Vagina (tissue), 2 donors: Measurements from ENCODE around the gene SIPA1L3. TPM values are rescaled to one million over a fixed set of nuclear protein-coding genes. Genes with fewer than 3 reads are reported as not detected.

Source experiments
- DNase-seq, 2 donors: peaks; one replicate each; pipeline ENCODE4 v3.0.0-alpha.2; 2017; ENCODE audit errors: extremely low spot score in 2 of 2
- H3K27ac ChIP-seq: fragments of 200-600 bp; sonication (generic); one replicate; pipeline ENCODE4 v1.5.1; 2019
- H3K27me3 ChIP-seq: fragments of 200-600 bp; sonication (generic); one replicate; pipeline ENCODE4 v1.5.1; 2019
- H3K36me3 ChIP-seq, 2 donors: fragments of 200-600 bp; sonication (generic); one replicate each; pipeline ENCODE4 v1.5.1; 2017 to 2019
- H3K4me1 ChIP-seq: fragments of 200-600 bp; sonication (generic); one replicate; pipeline ENCODE4 v1.5.1; 2019
- H3K4me3 ChIP-seq, 2 donors: fragments of 200-600 bp; sonication (generic); 1 replicate in 1 of 2; 2 replicates in 1 of 2; pipeline ENCODE4 v1.5.1; 2016 to 2019
- H3K9me3 ChIP-seq: fragments of 200-600 bp; sonication (generic); one replicate; pipeline ENCODE4 v1.5.1; 2019
- POLR2A ChIP-seq, 2 donors: fragments of 450-650 bp; IDR thresholded peaks; one replicate each; pipeline ENCODE4 v1.6.1; 2017; ENCODE audit warnings: antibody characterized with exemption in 2 of 2, mild to moderate bottlenecking in 2 of 2, moderate library complexity in 2 of 2
- POLR2AphosphoS5 ChIP-seq, 2 donors: sonication (generic); formaldehyde crosslinking; IDR thresholded peaks; one replicate each; pipeline ENCODE4 v1.9.0; 2017; ENCODE audit warnings: antibody characterized with exemption in 2 of 2, mild to moderate bottlenecking in 2 of 2, low read depth in 1 of 2; ENCODE audit not compliant: insufficient read depth in 1 of 2
- intact Hi-C: fragments of 100-400 bp; cut with DNase I; formaldehyde crosslinking; loops from one replicate; pipeline ENCODE4 v1.15.1; 2023
- total RNA-seq: library from RNA; depleted of rRNA; stranded (reverse); fragments of >200 nt; gene quantifications from one replicate; pipeline ENCODE4 v1.2.3, GENCODE V29; 2016
- TF ChIP-seq, protein P1 (sequence below), 3 experiments: fragments of 450-650 bp in 2 of 3; fragments of 200-600 bp in 1 of 3; sonication (generic) in 1 of 3; IDR thresholded peaks; one replicate each; pipeline ENCODE4 v1.5.1; 2017 to 2019; ENCODE audit warnings: antibody characterized with exemption in 3 of 3, mild to moderate bottlenecking in 2 of 3, moderate library complexity in 2 of 3

The SIPA1L3 gene
- total RNA-seq, 1 donor from 2014 or later = 13.0 TPM

DNA sequence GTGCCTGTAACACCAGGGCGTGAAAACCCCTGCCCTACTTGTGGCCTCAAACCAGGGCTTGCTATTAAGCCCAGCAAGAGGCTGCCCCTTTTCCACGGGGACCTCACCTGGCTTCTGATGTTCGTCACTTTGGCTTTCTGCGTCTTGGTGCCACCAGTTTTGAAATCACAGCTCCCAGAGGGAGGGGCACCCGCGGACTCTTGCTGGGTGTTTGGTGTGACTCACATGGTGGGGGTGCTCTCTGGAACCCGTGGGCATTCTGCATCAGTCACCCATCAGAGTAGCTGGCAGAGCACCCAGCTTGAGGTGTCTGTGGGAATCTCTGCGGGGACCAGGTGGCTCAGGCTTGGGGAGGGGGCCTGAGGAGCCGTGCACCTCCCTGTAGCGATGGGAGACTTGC is 19.2 kb downstream of the SIPA1L3 start:
- no peaks in the 10 kb centered on the region for H3K4me1 ChIP-seq
- no peak overlapping the region for H3K4me3 ChIP-seq
- no peaks in the 10 kb centered on the region for H3K27me3 ChIP-seq
- H3K36me3 ChIP-seq = no peaks in the 10 kb centered on the region
- H3K27ac ChIP-seq = no peak overlapping the region
- no peaks in the 10 kb centered on the region for H3K9me3 ChIP-seq
- no peak for DNase-seq
- intact Hi-C loops = no loop called here
- TF ChIP-seq, protein P1, sequence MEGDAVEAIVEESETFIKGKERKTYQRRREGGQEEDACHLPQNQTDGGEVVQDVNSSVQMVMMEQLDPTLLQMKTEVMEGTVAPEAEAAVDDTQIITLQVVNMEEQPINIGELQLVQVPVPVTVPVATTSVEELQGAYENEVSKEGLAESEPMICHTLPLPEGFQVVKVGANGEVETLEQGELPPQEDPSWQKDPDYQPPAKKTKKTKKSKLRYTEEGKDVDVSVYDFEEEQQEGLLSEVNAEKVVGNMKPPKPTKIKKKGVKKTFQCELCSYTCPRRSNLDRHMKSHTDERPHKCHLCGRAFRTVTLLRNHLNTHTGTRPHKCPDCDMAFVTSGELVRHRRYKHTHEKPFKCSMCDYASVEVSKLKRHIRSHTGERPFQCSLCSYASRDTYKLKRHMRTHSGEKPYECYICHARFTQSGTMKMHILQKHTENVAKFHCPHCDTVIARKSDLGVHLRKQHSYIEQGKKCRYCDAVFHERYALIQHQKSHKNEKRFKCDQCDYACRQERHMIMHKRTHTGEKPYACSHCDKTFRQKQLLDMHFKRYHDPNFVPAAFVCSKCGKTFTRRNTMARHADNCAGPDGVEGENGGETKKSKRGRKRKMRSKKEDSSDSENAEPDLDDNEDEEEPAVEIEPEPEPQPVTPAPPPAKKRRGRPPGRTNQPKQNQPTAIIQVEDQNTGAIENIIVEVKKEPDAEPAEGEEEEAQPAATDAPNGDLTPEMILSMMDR (IDR thresholded peaks at IDR 0.05) = no peak
- TF ChIP-seq POLR2A (IDR thresholded peaks at IDR 0.05) (no peak), POLR2AphosphoS5 (IDR thresholded peaks at IDR 0.05; ENCODE audit: insufficient read depth in 1 of 2, low read depth in 1 of 2) (no peak)

DNA sequence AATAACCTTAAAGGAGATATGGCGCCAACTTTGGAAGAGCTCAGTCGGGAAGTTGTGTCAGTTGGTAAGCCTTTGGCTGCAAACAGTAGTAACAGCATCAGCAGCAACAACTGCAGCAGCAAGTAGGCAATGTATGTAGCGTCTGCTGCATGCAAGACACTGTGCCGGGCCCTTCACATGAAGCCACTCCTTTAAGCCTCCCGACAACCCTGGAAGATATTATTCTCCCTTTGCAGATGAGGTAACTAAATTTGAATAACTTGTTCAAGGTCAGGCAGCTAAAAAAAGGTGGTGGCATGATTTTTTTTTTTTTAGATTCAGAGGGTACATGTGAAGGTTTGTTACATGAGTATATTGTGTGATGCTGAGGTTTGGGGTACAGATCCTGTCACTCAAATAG is 19.7 kb downstream of the SIPA1L3 start:
- DNase-seq = no peak
- TF ChIP-seq, protein P1 (IDR thresholded peaks at IDR 0.05) = no peak
- no peak for TF ChIP-seq POLR2A (IDR thresholded peaks at IDR 0.05)
- no peaks in the 10 kb centered on the region for H3K36me3 ChIP-seq
- intact Hi-C loops = no loop called here
- no peak overlapping the region for H3K27ac ChIP-seq
- H3K27me3 ChIP-seq = no peaks in the 10 kb centered on the region
- no peak overlapping the region for H3K4me3 ChIP-seq
- H3K4me1 ChIP-seq = peaks cover 4% of the 10 kb centered on the region
- H3K9me3 ChIP-seq = no peaks in the 10 kb centered on the region

DNA sequence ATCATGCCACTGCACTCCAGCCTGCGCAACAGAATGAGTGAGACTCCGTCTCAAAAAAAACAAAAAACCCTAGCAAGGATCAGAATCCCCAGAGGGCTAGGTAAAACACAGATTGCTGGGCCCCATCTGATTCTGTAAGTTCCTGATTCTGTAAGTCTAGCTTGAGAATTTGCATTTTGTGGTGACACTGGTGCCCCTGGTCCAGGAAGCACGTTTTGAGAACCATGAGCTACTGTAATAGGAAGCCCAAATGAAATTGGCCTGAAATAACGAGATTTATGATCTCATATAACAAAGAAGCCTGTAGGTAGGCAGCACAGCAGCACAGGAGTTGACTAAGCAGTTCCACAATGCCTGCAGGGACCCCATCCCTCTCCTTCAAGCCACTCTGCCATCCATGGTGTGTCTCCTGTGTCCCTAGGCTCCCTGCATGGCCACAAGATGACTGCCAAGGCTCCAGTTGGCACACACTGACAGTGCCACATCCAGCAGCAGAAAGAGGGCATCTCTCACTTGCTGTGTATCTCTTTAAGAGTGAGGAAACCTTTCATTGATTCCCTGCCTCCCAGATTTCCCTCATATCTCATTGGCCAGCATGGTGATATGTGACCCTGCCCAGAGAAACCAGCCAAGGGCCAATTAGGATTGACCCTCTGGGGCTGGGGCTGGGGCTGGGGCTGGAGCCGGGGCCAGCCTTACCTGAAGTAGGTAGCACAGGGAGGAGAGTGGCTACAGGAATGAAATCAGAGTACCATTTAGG is 21.7 kb downstream of the SIPA1L3 start:
- no peaks in the 10 kb centered on the region for H3K27me3 ChIP-seq
- no peak for DNase-seq
- peaks cover 20% of the 10 kb centered on the region for H3K4me1 ChIP-seq
- no peak overlapping the region for H3K4me3 ChIP-seq
- TF ChIP-seq, protein P1 (IDR thresholded peaks at IDR 0.05) = no peak
- no peak for TF ChIP-seq POLR2AphosphoS5 (IDR thresholded peaks at IDR 0.05; ENCODE audit: insufficient read depth in 1 of 2, low read depth in 1 of 2)
- no peak overlapping the region for H3K27ac ChIP-seq
- intact Hi-C loops = no loop called here
- no peaks in the 10 kb centered on the region for H3K36me3 ChIP-seq
- no peaks in the 10 kb centered on the region for H3K9me3 ChIP-seq

GRCh38 chr19:37929355-37929923 is 22.4 kb downstream of the SIPA1L3 start:
- TF ChIP-seq POLR2A (IDR thresholded peaks at IDR 0.05) (no peak), POLR2AphosphoS5 (IDR thresholded peaks at IDR 0.05; ENCODE audit: insufficient read depth in 1 of 2, low read depth in 1 of 2) (no peak)
- TF ChIP-seq, protein P1 (IDR thresholded peaks at IDR 0.05) = no peak
- H3K9me3 ChIP-seq = no peaks in the 10 kb centered on the region
- H3K4me3 ChIP-seq = no peak overlapping the region
- H3K4me1 ChIP-seq = peaks cover 26% of the 10 kb centered on the region
- H3K36me3 ChIP-seq = no peaks in the 10 kb centered on the region
- intact Hi-C loops = no loop called here
- H3K27ac ChIP-seq = no peak overlapping the region
- no peak for DNase-seq
- H3K27me3 ChIP-seq = no peaks in the 10 kb centered on the region

DNA sequence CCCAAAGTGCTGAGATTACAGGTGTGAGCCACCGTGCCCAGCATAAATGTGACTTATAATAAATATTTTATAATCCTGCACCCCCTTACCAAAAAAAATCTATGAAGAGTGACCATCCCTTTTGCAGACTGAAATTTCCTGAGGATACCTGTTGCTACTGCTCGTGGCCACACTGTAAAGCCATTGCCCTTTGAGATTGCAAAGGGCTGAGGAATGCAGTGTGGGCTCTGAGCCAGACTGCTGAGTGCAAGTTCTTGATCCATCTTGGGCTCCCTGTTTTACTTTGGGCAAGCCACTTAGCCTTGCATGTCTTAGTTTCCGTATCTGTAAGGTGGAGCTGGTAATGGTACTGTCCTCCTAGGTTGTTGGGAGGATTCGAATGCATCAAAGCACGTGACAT is 23.4 kb downstream of the SIPA1L3 start:
- no peak overlapping the region for H3K4me3 ChIP-seq
- TF ChIP-seq, protein P1 (IDR thresholded peaks at IDR 0.05) = no peak
- no peak for TF ChIP-seq POLR2AphosphoS5 (IDR thresholded peaks at IDR 0.05; ENCODE audit: insufficient read depth in 1 of 2, low read depth in 1 of 2)
- no peaks in the 10 kb centered on the region for H3K27me3 ChIP-seq
- peaks cover 3% of the 10 kb centered on the region for H3K9me3 ChIP-seq
- H3K4me1 ChIP-seq = peaks cover 26% of the 10 kb centered on the region
- H3K27ac ChIP-seq = no peak overlapping the region
- intact Hi-C loops = no loop called here
- peaks cover 0 to 2% of the 10 kb centered on the region in 2 donors for H3K36me3 ChIP-seq
- DNase-seq = no peak
